PC-9 (cell line): ENCODE results near the gene ARID3B. TPM values are rescaled to one million over a fixed set of nuclear protein-coding genes. Genes with fewer than 3 reads are reported as not detected.

Source experiments
- BruUV-seq: library from RNA; stranded (reverse); fragments of 400-500 nt; replicated peaks from 2 replicates; lab custom pipeline; 2021; lab: Mats Ljungman, UMichigan
- CTCF ChIA-PET: fragments of 300-600 bp; sonication (Branson Sonifier 250); formaldehyde crosslinking; loops from one replicate; lab custom pipeline; 2022; ENCODE audit warnings: antibody characterized with exemption; lab: Charles Lee
- POLR2A ChIA-PET: fragments of 300-600 bp; sonication (Branson Sonifier 250); formaldehyde crosslinking; loops from one replicate; lab custom pipeline; 2022; ENCODE audit warnings: antibody characterized with exemption; ENCODE audit not compliant: unreplicated experiment; lab: Charles Lee
- DNase-seq, 2 experiments: peaks; one replicate each; pipeline versions ENCODE4 v3.0.0 to v3.0.0-alpha.2; 2015 to 2022; ENCODE audit warnings: mixed read lengths in 1 of 2
- H2AFZ ChIP-seq: fragments of 200-600 bp; sonication (generic); 2 replicates; pipeline ENCODE4 v1.8.1; 2017; ENCODE audit warnings: antibody characterized with exemption
- H3F3A ChIP-seq: fragments of 200-600 bp; sonication (generic); 2 replicates; pipeline ENCODE4 v1.8.1; 2017; ENCODE audit warnings: antibody characterized with exemption, mild to moderate bottlenecking, low read depth; ENCODE audit not compliant: insufficient read depth
- H3K27ac ChIP-seq: fragments of 200-600 bp; sonication (generic); 2 replicates; pipeline ENCODE4 v1.6.1; 2016; ENCODE audit warnings: mixed run types
- H3K27me3 ChIP-seq: fragments of 200-600 bp; sonication (generic); 2 replicates; pipeline ENCODE4 v1.6.1; 2016; ENCODE audit warnings: low read depth, mixed run types; ENCODE audit not compliant: insufficient read depth
- H3K36me3 ChIP-seq: fragments of 200-600 bp; sonication (generic); 2 replicates; pipeline ENCODE4 v1.6.1; 2016; ENCODE audit warnings: low read depth, mixed run types
- H3K4me1 ChIP-seq: fragments of 200-600 bp; sonication (generic); replicated peaks from 2 replicates; pipeline ENCODE4 v1.6.1; 2016; ENCODE audit warnings: mixed run types; ENCODE audit not compliant: insufficient read depth
- H3K4me2 ChIP-seq: fragments of 200-600 bp; sonication (generic); 2 replicates; pipeline ENCODE4 v1.6.1; 2017; ENCODE audit warnings: mixed run types
- H3K4me3 ChIP-seq: fragments of 200-600 bp; sonication (generic); 2 replicates; pipeline ENCODE4 v1.6.1; 2016; ENCODE audit warnings: mixed run types
- H3K79me2 ChIP-seq: fragments of 200-600 bp; sonication (generic); 2 replicates; pipeline ENCODE4 v1.6.1; 2017; ENCODE audit warnings: low read depth, mixed run types
- H3K9me2 ChIP-seq: fragments of 200-600 bp; sonication (generic); 2 replicates; pipeline ENCODE4 v1.8.1; 2017; ENCODE audit warnings: mild to moderate bottlenecking; ENCODE audit not compliant: insufficient read depth
- H3K9me3 ChIP-seq: fragments of 200-600 bp; sonication (generic); 2 replicates; pipeline ENCODE4 v1.8.1; 2016; ENCODE audit warnings: low read depth; ENCODE audit not compliant: insufficient read depth
- H4K20me1 ChIP-seq: fragments of 200-600 bp; sonication (generic); 2 replicates; pipeline ENCODE4 v1.8.1; 2017; ENCODE audit not compliant: insufficient read depth
- CTCF ChIP-seq: fragments of 200-600 bp; sonication (generic); conservative IDR thresholded peaks from 2 replicates; pipeline ENCODE4 v1.6.1; 2017; ENCODE audit warnings: mixed run types, antibody characterized with exemption, mild to moderate bottlenecking, moderate library complexity
- EZH2 ChIP-seq: fragments of 200-600 bp; sonication (generic); IDR thresholded peaks from 2 replicates; pipeline ENCODE4 v1.8.0; 2017; ENCODE audit warnings: antibody characterized with exemption, low read depth
- intact Hi-C: fragments of 100-400 bp; cut with micrococcal nuclease; formaldehyde crosslinking; loops from one replicate; pipeline ENCODE4 v1.10.0; 2022; ENCODE audit not compliant: unreplicated experiment
- total RNA-seq: library from RNA; stranded (reverse); gene quantifications from 2 replicates; pipeline ENCODE4 v1.2.3, GENCODE V29; 2021

ARID3B gene
- total RNA-seq, 1 experiment from 2014 or later: 9.6 TPM

- H3K4me3 ChIP-seq: no peak overlapping the region
- BruUV-seq: no TSS peak
- ChIA-PET CTCF (interaction anchor here (0.6 to 0.9 kb wide), 3 partner anchors 67 to 222 kb away, joined by 3 to 19 read pairs (median 3); no protein-coding TSS in a partner anchor), POLR2A (interaction anchor here (0.5 to 0.6 kb wide), 2 partner anchors 68 to 161 kb away, joined by 5 to 6 read pairs; no protein-coding TSS in a partner anchor)
- H4K20me1 ChIP-seq: peaks cover 67% of the 10 kb centered on the region
- peaks cover 45% of the 10 kb centered on the region for H3K79me2 ChIP-seq
- peak; percentile 92 to 97 for DNase-seq
- H3K9me2 ChIP-seq: no peaks in the 10 kb centered on the region
- no peak overlapping the region; the same call in 1 of the 2 replicates for H3K4me2 ChIP-seq
- H3K36me3 ChIP-seq: no peaks in the 10 kb centered on the region
- peaks cover 19% of the 10 kb centered on the region for H3F3A ChIP-seq
- no peak overlapping the region for H2AFZ ChIP-seq
- no peaks in the 10 kb centered on the region for H3K27me3 ChIP-seq
- TF ChIP-seq CTCF (no peak), EZH2 (no peak)
- intact Hi-C loops: loop anchor here (1.0 to 2.0 kb wide), 3 partner anchors 15 to 163 kb away; no protein-coding TSS in a partner anchor
- peaks cover 12% of the 10 kb centered on the region for H3K4me1 ChIP-seq
- H3K27ac ChIP-seq: no peak overlapping the region
- no peaks in the 10 kb centered on the region for H3K9me3 ChIP-seq
Observed at GRCh38 chr15:74545776-74546656, 5.0 kb downstream of the ARID3B start.

- POLR2A ChIA-PET: no interaction called here
- Histone ChIP-seq H3K9me2 (no peaks in the 10 kb centered on the region), H3K4me2 (no peak overlapping the region), H3K4me3 (no peak overlapping the region), H3K27ac (no peak overlapping the region), H4K20me1 (peaks cover 75% of the 10 kb centered on the region), H3K4me1 (peaks cover 7% of the 10 kb centered on the region), H3K79me2 (peaks cover 30% of the 10 kb centered on the region), H3K9me3 (no peaks in the 10 kb centered on the region), H3K27me3 (no peaks in the 10 kb centered on the region), H2AFZ (no peak overlapping the region), H3K36me3 (no peaks in the 10 kb centered on the region), H3F3A (peaks cover 19% of the 10 kb centered on the region)
- DNase-seq: no peak
- no peak for TF ChIP-seq CTCF
- TF ChIP-seq EZH2: no peak
- no TSS peak for BruUV-seq
- CTCF ChIA-PET: no interaction called here
- intact Hi-C loops: loop anchor here (2.0 kb wide), 1 partner anchor 165 kb away; no protein-coding TSS in a partner anchor
Observed at GRCh38 chr15:74547616-74548015, 6.6 kb downstream of the ARID3B start.

- H3K4me3 ChIP-seq: no peak overlapping the region
- no peak for TF ChIP-seq EZH2
- TF ChIP-seq CTCF: no peak
- H3K27me3 ChIP-seq: no peaks in the 10 kb centered on the region
- no peaks in the 10 kb centered on the region for H3K36me3 ChIP-seq
- H3K4me2 ChIP-seq: no peak overlapping the region
- H3K9me2 ChIP-seq: no peaks in the 10 kb centered on the region
- POLR2A ChIA-PET: no interaction called here
- no peak overlapping the region for H3K27ac ChIP-seq
- H4K20me1 ChIP-seq: peaks cover 69% of the 10 kb centered on the region
- no peak overlapping the region for H2AFZ ChIP-seq
- no peaks in the 10 kb centered on the region for H3K9me3 ChIP-seq
- CTCF ChIA-PET: no interaction called here
- H3K4me1 ChIP-seq: peaks cover 7% of the 10 kb centered on the region
- intact Hi-C loops: no loop called here
- peaks cover 19% of the 10 kb centered on the region for H3F3A ChIP-seq
- no TSS peak for BruUV-seq
- peaks cover 24% of the 10 kb centered on the region for H3K79me2 ChIP-seq
- no peak for DNase-seq
Observed at GRCh38 chr15:74548241-74548640, 7.2 kb downstream of the ARID3B start.
